Measurements from ENCODE around the gene NBAS. TPM values are rescaled to one million over a fixed set of nuclear protein-coding genes. Genes with fewer than 3 reads are reported as not detected.

Gene NBAS
- total and polyA plus RNA-seq, 2 of the 13 experiments (the other 11 are each of a cell fraction or from before 2014, with no cell fraction given), result 33.6 to 58.7 TPM

DNA sequence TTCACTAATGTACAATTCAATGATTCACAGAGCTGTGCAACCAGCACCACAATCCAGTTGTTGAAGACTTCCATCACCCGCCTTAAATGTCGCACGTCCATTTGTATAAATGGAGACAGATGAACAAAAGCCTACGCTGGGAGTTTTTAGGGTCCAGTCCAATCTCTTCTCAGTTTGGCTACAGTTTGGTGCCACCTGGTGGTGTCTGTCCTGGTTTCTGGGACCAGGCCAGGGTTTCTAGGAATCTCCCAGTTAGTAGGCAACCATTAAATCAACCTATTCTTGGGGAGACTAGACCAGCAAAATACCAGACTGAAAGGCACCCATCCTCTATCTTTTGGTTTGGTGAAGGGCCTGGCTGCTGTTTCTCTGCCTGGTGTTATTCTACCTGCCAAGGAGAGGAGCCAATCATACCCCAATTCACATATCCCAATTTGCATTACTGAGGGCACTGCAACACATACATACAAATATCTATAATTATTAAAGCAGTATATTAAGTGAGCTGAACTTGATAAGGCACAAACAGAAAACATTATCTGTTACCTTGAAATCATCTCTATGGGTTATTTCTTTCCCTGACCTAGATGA lies 27.3 kb upstream of the NBAS start (continued):
- no peak for TF ChIP-seq TFE3 (CRISPR knock-in tag; IDR thresholded peaks at IDR 0.05)
- no peak for TF ChIP-seq ELF1 (CRISPR knock-in tag; IDR thresholded peaks at IDR 0.05)
- no peak for TF ChIP-seq NRL (CRISPR knock-in tag; IDR thresholded peaks at IDR 0.05; ENCODE audit: borderline replicate concordance)
- TF ChIP-seq SOX6 (IDR thresholded peaks at IDR 0.05), result no peak
- peak; percentile 23; the same call in 1 of the 2 replicates for TF ChIP-seq SOX6 (CRISPR knock-in tag; IDR thresholded peaks at IDR 0.05)
- no peak for TF ChIP-seq ZNF740 (CRISPR knock-in tag; IDR thresholded peaks at IDR 0.05)
- no peak for TF ChIP-seq ZNF30 (CRISPR knock-in tag; IDR thresholded peaks at IDR 0.05)
- no peak for TF ChIP-seq JUN (CRISPR knock-in tag; IDR thresholded peaks at IDR 0.05)
- no peak for TF ChIP-seq MEIS2 (CRISPR knock-in tag; IDR thresholded peaks at IDR 0.05)
- TF ChIP-seq, protein P1, sequence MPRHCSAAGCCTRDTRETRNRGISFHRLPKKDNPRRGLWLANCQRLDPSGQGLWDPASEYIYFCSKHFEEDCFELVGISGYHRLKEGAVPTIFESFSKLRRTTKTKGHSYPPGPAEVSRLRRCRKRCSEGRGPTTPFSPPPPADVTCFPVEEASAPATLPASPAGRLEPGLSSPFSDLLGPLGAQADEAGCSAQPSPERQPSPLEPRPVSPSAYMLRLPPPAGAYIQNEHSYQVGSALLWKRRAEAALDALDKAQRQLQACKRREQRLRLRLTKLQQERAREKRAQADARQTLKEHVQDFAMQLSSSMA (CRISPR knock-in tag; IDR thresholded peaks at IDR 0.05), result no peak
- TF ChIP-seq SIN3A (IDR thresholded peaks at IDR 0.05; ENCODE audit: borderline replicate concordance, low read depth, low read length), result no peak
- TF ChIP-seq SP140L (CRISPR knock-in tag; IDR thresholded peaks at IDR 0.05; ENCODE audit: borderline replicate concordance), result 0 out of 2 replicates have a peak, but pooled peaks have one; percentile 72
- TF ChIP-seq ZNF572 (CRISPR knock-in tag; IDR thresholded peaks at IDR 0.05), result no peak
- TF ChIP-seq ZBTB20 (CRISPR knock-in tag; IDR thresholded peaks at IDR 0.05; ENCODE audit: borderline replicate concordance, low read depth), result no peak
- no peak for TF ChIP-seq KAT8 (CRISPR knock-in tag; IDR thresholded peaks at IDR 0.05)
- TF ChIP-seq ZNF598 (CRISPR knock-in tag; IDR thresholded peaks at IDR 0.05; ENCODE audit: borderline replicate concordance), result no peak
- no peak for TF ChIP-seq ZBTB7B (CRISPR knock-in tag; IDR thresholded peaks at IDR 0.05)
- TF ChIP-seq ZNF557 (CRISPR knock-in tag; IDR thresholded peaks at IDR 0.05), result no peak
- TF ChIP-seq CBX5 (CRISPR knock-in tag; IDR thresholded peaks at IDR 0.05; ENCODE audit: borderline replicate concordance), result no peak
- no peak for TF ChIP-seq ZNF878 (CRISPR knock-in tag; IDR thresholded peaks at IDR 0.05)
- no peak for TF ChIP-seq ZZZ3 (CRISPR knock-in tag; IDR thresholded peaks at IDR 0.05; ENCODE audit: borderline replicate concordance)
- no peak for TF ChIP-seq RBAK (CRISPR knock-in tag; IDR thresholded peaks at IDR 0.05)
- no peak for TF ChIP-seq CEBPG (CRISPR knock-in tag; IDR thresholded peaks at IDR 0.05)
- TF ChIP-seq, protein P2, sequence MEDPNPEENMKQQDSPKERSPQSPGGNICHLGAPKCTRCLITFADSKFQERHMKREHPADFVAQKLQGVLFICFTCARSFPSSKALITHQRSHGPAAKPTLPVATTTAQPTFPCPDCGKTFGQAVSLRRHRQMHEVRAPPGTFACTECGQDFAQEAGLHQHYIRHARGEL (CRISPR knock-in tag; IDR thresholded peaks at IDR 0.05), result no peak
- no peak for TF ChIP-seq TRIM24 (CRISPR knock-in tag; IDR thresholded peaks at IDR 0.05)
- no peak for TF ChIP-seq EP300 (IDR thresholded peaks at IDR 0.05; ENCODE audit: low read depth in 2 of 2, low read length in 2 of 2)
- no peak for TF ChIP-seq EP300 (CRISPR knock-in tag; IDR thresholded peaks at IDR 0.05; ENCODE audit: borderline replicate concordance)
- 0 out of 2 replicates have a peak, but pooled peaks have one; percentile 49 for TF ChIP-seq SSRP1 (CRISPR knock-in tag; IDR thresholded peaks at IDR 0.05)
- TF ChIP-seq JUNB (CRISPR knock-in tag; IDR thresholded peaks at IDR 0.05; ENCODE audit: borderline replicate concordance), result no peak

All from HepG2 (cell line).